Measurements from ENCODE around the gene OMA1.

DNA sequence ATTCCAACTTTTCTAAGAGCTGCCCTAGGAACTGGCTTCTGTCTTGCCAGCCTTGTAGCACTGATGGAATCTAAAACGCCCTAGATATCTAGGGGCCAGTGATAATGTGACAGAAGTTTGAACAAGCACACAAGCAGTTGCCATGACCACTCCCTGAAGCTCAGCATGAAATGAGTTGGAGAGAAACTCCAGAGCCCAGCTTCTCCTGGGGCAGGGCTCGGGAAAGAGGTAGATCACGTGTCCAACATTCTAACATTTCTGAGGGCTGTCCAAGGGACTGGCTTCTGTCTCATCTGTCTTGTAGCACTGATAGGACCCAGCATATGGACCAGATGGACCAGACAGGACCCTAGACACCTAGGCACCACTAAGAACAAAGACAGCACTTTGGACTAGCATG, 37.9 kb downstream of the OMA1 start:
- no peak for TF ChIP-seq POLR2A (IDR thresholded peaks at IDR 0.05)
- no peak for TF ChIP-seq POLR2AphosphoS5 (IDR thresholded peaks at IDR 0.05)
- no peak for TF ChIP-seq CTCF (IDR thresholded peaks at IDR 0.05)
- TF ChIP-seq EP300 (IDR thresholded peaks at IDR 0.05): no peak

All from sigmoid colon (tissue), 4 donors.